Stimulated activated CD8-positive, alpha-beta memory T cell treated with anti-CD3 and anti-CD28 coated beads, Interleukin-15, amount 100 ng/mL, for 4 hours (primary cell): ENCODE results near the gene CNIH3.
"Not testable (repeated sequence)": the region's sequence is repeated elsewhere in the genome, so short reads cannot be mapped to it uniquely, and the experiment has no call there.

Source experiments
- DNase-seq, 2 donors: peaks; one replicate each; pipeline ENCODE4 v3.0.0-alpha.2; 2020; ENCODE audit warnings: low read depth in 2 of 2

CNIH3 gene

DNA sequence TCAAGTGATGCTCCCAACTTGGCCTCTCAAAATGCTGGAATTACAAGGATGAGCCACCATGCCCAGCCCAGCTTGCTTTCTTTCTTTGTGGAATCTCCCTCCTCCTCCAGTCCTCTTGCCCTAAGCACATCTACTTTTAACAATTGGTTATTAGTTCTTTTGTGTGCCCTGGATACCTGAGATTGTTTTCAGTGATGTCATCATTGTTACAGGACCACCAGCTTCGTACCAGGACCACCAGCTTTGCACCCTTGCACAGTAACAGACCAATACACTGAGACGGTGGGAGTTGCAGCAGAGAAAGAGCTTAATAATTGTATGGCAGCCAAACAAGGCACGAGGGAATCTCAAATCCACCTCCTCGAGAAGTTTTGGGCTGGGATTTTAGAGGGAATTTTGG, 71.3 kb downstream of the CNIH3 start:
- DNase-seq = no peak

DNA sequence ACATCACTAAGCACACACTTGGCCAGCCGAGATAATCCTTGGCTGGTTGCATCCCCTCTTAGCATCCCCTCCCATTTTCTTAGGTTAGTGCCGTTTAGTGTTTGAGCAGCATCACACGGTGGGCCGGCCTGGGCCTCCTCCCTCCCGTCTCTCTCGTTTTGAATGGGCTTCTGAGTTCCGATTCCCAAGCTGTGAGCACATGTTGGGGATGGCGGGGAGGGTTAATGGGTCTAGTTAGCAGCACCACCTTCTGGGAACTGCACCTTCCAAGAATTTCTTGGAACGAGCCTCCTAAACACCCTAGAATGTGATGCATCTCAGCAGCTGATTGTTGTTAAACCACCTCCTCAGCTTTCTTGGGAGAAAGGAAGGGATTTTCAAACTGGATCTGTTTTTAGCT, 73.3 kb downstream of the CNIH3 start:
- no peak for DNase-seq

DNA sequence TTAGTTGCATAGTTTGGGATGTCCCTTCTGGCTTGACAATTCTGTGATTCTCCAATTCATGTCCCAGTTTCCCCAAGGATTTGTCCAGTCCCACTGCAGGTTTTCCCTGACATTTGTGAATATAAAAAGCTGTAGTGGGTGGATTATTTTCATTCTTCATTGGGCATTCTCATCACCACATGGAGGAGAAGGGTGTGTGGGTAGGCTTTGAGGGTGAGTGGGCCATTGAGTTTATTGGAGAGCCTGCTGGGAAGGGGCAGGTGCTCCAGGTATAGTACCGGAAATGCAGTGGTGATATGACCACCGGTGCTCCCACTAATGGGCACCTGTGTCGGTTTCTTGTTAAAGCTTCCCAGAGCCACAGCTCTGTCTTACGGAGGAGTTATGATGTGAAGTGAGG, 74.5 kb downstream of the CNIH3 start:
- no peak for DNase-seq

DNA sequence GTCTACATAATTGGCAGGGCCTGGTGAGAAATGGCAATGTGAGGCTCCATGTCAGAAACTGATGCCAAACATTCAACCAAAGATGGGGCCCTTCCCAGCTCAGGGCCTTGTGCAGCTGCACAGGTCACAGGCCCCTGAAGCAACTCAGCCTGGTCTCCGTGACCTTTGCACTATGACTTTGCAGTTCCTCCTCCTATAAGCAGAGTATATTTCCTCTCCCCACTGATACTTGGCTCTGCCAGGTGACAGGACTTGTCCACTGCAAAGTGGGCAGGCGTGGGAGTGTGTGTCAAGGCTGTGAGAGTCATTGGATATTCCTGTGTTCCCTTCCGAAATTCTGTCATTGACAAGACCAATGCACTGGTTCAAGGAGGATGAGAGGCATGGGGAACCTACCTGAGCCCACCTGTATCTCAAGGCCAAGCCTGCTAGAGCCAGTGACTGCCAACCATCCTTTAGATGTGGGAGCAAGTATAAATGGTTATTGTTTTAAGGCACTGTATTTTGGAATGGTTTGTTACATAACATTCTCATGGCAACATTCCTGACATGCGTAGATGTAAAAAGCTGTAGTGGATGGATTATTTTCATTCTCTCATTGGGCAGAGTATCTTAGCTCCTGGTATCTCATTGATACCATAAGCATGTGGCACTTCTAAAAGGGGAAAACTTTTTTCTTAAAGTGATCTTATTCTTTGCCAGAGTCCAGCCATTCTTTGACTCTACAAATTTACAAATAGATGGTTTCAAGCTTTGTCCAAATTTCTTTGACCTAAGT, 75.2 kb downstream of the CNIH3 start:
- no peak for DNase-seq

DNA sequence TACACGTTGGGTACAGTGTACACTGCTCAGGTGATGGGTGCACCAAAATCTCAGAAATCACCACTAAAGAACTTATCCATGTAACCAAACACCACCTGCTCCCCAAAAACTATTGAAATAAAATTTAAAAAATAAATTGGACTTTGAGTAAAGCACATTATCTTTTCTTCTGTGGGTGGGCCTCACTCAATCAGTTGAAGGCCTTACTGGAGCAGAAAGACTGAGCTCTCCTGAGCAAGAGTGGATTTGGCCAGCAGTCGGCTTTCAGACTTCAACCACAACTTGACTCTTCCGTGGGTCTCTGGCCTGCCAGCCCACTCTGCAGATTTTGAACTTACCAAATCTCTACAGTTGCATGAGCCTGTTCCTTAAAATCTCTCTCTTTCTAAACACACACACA, 78.9 kb downstream of the CNIH3 start:
- no peak for DNase-seq

DNA sequence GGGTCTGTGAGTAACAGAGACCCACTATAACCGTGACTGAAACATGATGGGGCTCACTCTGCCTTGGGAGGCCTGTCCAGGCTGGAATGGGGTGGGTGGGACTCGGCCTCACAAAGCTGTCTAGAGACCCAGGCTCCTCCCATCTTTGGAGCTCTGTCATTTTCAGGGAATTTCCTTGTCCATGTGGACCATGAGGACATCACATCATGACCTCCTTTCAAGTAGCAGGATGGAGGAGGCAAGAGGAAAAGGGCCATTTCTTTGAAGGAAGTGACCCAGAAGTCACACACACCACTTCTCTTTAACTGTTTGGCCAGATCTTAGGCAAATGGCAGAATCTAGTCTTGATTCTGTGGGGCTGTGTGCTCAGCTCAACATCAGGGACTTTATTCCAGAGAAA, 79.9 kb downstream of the CNIH3 start:
- DNase-seq = no peak

DNA sequence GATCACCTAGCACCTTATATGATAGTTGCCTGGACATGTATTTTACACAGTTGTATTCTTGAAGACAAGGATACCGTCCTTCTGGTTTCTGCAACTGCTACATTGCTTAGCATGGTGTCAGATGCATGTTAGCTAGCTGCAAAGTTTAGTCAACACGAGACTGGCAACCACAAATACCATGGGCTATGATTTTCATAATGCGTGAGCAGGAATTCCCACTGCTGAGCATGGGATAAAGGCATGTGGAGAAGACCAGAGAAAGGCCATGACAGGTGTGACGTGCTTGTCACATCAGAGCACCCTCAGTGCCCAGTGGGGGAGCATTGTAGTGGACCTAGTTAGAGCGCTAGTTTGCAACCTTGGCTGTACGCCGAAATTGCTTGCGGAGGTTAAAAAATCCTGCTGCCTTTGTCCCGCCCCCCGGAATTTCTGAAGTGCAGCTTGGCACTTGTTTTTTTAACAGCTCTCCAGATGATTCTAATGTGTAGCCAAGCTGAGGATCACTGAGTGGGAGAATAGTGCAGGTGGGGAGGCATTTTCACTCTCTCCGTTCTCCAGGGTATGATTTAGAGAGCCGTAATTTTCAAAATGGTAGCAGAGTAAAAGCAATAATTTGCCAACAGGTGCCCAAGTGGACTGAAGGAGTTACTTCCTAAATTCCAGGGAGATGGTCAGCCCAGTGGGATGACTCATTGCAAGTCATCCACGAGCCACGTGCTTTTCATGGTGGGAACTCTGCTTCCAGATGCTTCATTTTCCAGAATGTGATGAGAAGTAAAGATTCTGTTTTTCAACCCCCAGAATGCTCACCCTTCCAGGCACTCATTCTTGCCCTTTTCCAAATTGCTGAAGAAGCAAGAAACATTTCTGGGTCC, 81.0 kb downstream of the CNIH3 start:
- DNase-seq = no peak

DNA sequence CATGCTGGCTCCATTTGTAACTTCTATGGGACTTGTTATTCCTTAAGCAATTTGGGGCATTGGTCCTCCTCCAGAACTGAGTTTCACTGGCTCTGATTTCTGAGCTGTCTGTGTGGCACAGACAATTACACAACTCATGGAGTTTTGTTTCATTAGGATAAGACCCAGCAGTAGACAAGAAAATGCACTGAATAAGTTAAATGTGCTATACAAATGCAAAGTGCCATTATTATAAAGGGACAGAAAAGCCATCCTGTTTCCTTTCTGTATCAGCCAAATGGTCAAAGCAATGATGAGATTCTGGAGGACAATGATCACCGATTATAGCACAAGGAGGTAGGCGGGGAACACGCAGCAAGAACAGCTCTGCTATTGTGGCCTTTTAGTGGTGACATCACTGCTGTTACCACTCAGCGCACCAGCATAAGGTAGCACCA, 81.9 kb downstream of the CNIH3 start:
- DNase-seq = no peak

DNA sequence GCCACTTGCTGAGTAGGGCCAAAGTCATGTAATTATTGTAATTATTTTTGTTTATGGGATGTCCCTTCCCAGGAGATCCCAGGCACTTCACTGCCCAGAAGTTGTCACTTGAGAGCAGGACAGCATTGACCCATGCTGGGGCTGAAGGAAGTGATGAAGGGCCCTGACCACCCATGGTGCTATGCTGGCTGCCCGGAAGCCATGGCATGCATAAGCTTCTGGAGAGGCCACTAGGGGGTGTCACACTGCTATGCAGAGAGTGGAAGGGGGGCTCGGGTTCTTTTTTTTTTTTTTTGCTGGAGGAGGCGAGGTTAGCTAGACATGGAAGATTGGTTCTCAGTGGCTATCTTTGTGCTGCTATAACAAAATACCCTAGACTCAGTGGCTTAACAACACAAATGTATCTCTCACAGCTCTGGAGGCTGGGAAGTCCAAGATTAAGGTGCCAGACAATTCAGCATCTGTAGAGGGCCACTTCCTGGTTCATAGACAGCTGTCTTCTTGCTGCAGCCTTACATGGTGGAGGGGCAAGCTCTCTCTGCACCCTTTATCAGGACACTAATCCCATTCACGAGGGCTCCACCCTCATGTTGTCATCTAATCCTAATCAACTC, 84.9 kb downstream of the CNIH3 start:
- no peak for DNase-seq

DNA sequence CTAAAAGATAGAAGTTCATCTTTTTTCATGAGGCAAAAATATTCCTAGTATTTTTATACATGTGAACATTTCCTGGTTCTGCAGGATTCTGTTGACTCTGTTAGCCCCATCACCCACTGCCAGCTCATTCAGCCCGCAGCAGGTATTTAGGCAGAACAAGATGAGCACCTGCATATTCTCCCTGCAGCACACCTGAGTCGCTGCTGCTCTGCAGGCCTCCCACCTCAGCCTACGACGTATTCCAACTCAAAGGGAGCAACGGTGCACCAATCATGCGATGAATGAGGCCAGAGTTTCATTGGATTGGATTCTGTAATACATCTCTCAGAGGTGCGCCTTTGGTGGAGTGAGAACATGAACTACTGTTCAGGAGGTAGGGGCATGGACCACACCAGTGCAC, 87.6 kb downstream of the CNIH3 start:
- DNase-seq = no peak

DNA sequence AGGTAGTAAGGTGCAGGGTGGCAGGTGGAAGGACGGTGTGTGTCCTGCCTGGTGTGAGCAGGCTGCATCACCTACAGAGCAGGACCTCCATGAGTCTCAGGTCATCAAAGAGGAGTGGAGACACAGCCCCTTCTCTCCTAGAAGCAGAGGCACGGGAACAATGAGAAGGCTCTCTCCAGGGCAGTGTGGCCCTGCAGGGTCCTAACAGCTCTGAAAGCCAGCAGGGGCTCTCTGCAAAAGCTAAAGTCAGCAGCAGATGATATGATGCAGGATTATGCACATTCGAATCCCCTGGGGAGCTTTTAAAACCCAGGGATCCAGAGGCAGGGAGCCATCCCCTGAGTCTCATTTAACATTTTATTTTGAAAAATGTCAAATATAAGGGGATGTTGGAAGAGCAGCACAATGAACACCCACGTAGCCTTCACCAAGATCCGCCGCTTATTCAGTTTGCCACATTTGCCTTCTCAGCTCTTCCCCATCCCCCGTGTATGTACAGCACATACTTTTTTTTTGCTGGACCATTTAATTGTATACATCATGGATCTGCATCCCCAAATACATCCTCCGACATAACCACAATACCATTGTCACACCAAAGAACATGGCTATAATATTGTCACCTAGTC, 88.1 kb downstream of the CNIH3 start:
- no peak for DNase-seq

DNA sequence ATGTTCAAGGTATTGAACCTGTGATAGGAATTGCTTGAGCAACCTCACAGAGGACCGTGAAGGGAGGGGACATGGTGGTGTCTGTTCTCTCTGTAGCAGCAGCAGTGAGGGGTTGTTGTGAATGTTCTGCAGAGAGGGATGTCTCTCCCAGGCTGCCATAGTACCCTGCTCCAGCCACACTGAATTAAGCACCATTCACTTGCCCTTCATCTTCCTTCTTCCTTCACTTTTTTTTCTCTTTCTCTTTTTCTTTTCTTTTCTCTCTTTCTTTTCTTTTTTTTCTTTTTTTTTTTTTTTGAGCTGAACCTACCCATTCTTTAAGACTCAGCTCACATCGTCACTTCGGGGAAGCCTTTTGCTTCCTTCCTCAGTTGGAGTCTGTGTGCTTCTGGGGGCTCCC, 89.5 kb downstream of the CNIH3 start:
- no peak for DNase-seq

DNA sequence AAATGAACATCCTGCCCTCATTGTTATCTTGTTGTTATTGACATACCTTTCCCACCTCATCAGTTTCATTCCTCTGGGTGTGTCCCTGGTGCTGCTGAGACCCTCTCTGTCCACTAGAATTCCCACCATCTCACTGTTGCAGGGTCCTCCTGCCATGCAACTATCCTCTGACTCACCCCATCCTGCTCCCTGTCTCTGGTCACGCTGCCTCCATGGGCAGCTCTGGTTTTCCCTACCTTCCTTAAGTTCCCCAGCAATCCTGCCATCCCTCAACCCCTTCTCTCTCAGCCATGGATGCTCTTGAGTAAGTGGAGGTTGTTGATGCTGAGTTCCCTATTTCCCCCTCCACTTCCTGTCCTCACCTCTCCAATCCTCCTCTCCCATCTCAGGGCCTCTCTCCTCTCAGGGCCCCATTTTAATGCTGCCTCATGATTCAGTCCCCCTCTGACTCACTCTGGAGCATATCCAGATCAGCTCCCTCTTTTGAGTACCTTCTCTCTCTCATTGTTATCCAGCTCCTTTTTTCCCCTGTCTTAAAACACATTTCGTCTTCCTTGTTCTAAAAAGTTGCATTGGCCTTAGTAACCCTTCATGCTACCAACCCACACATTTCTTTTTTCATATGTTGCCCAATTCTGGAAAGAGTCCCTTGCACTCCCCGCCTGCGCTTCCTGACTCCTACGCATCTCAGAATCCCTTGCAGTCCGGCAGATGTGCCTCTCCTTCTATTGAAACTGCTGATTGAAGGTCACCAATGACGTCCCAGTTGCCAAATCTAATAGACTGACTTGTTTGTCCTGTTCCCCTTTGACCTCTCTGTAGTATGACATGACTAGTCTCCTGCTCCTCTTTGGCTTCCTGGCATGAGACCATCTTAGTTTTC, 92.0 kb downstream of the CNIH3 start:
- DNase-seq = no peak

DNA sequence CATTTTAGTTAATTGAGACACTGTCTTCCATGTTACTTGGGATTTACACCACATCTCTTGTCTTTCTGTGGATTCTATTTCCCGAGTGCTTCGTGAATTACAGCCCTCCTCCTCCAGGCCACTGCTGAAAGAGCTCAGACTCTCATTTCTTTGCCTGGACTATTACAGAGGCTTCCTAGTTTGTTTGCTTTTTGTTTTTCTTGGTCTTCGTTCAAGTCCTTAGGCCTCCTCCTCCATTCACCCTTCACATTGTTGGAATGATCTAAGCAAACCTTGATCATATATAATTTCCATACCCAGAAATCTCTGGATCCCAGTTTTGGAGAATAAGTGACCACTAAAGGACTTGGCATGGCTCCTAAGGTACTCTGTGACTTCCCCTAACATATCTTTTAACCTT, 94.1 kb downstream of the CNIH3 start:
- DNase-seq = no peak

DNA sequence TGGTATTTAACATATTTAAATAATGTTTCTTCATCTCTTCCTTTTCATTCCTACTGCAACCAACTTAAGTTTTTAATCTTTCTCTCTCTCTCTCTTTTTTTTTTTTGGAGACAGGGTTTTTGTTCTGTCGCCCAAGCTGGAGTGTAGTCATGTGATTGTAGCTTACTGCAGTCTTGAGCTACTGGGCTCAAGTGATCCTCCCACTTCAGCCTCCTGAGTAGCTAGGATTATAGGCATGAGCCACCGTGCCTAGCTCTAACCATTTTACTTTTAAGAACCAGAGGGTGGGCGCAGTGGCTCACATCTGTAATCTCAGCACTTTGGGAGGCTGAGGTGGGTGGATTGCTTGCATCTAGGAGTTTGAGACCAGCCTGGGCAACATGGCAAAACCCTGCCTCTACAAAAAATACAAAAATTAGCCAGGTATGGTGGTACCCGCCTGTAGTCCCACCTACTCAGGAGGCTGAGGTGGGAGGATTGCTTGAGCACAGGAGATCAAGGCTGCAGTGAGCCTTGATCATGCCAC, 95.2 kb downstream of the CNIH3 start:
- not testable (repeated sequence) for DNase-seq

DNA sequence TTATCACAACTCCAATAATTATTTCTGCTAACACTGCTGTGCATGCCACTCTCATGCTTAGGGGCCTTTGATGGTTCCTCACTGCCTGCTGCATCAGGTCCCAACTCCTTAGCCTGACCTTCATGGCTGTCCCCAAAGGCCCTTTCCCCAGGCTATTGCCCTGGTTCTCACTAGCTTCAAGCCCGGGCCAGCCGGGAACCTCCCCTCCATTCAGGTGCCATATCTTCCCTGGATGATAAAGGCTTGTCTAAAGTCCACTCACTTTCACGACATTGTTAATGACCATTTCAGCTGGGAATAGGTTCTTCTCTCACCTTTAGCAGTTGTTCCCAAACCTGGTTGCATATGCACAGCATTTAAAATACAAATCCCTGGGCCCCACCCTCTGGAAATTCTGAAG, 95.8 kb downstream of the CNIH3 start:
- DNase-seq = no peak

DNA sequence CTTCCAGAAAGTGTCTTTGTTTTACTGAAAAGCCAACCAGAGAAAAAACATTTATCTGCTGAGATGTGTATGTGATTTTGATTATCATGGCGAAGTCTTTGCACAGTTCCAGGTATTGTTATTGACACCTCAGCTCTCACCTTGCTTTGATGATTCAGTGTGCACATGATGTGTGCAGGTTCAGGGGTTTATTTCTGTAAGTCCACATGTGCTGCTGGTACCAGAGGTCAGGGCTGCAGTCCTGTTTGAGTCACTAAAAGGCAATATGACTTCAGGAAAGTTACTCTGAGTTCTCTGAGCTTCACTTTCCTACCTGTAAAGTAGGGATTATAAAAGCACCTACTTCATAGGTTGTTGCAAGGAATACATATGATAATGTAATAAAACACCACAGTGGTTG, 97.1 kb downstream of the CNIH3 start:
- DNase-seq = no peak

DNA sequence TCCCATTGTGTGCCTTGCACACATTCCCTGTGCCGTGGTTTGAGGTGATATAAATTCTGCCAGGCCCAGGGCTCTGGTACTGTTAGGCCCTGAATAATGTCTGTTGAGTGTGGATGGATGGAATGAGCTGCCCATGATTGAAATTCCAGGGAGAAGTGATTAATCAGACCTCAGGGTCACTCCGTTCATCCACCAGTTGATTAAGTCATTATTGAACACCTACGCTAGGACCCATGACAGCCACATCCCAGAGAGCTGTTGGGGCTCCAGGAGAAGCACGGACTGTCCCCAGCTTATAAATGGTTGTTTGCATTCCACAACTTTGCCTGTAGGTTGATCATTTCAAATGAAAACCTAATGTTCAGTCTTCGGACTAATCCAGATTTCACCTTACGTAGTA, 98.4 kb downstream of the CNIH3 start:
- no peak for DNase-seq

DNA sequence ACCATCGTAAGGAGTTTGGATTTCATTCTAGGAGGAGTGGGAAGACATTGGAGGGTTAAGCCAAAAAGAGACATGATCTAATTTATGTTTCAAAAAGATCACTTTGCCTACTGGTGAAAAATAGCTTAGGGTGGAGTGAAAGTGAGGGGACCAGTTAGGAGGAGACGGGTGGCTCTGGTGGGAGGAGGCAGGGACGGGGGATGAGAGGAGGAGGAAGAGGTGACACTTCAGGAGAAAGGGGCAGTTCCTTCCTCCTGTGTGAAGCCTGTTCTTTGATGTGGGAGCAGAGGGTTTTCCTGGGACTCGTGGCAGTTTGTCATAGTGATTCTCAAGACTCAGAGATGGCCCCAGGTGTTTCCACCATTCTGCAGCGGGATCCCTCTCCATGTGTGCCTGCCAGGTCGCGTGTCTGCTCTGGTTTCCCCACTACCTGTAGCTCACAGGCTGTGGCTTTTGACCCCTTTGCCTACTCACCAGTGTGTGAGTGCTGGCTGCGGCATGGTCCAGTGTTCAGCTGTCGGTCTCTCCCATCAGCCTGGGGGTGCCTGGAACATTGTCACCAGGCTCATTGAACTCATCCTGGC, 102.4 kb downstream of the CNIH3 start:
- DNase-seq = no peak

DNA sequence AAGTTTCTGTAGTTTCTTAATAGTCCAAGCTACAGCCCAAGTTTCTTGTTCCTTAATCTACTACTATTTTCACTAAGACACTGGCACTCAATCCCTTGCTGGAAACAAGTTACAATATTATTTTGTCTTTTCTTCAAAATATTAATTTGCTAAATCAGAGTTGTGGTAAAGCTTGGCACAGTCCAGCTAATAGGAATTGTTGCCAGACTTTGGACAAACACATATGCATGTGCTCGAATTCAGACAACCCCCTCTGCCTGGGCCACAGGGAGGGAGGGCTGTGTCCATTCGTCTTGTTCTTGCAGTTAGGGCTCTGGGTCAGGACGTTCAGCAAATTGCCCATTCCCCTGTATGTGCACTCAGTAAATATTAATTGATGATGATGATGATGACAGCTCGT, 103.6 kb downstream of the CNIH3 start:
- DNase-seq = no peak

DNA sequence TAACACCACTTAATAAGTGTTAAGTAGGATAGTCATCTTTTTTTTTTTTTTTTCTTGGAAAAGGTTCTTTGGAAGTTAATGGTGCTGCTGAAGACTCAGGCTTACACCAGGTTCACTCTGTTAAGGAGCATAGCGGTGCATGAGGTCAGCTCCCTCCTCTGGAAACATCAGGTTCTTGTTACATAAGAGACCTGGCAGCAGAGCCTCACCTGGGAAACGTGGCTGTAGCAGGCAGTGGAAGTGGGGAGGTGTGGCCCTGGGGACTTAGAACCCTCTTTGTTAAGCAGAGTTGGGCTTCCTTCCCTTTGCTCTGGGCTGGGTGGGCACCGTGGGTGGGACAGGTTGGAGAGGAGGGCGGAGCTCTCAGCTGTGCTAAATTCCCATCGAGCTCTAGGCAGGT, 104.1 kb downstream of the CNIH3 start:
- no peak for DNase-seq
